MCF 10A (cell line): ENCODE results near the gene LY6G5C. TPM values are rescaled to one million over a fixed set of nuclear protein-coding genes. Genes with fewer than 3 reads are reported as not detected.

Experiments
- BruUV-seq: library from RNA; stranded (reverse); fragments of 400-500 nt; replicated peaks from 2 replicates; lab custom pipeline; 2021; lab: Mats Ljungman, UMichigan
- CTCF ChIA-PET: fragments of 300-600 bp; sonication (Branson Sonifier 250); formaldehyde crosslinking; extraction: SDS; loops from one replicate; lab custom pipeline; 2021; ENCODE audit warnings: antibody characterized with exemption, inconsistent platforms; lab: Yijun Ruan, JAX
- POLR2A ChIA-PET: fragments of 300-600, 350-650 bp; sonication (Branson Sonifier 250); formaldehyde crosslinking; extraction: SDS; loops from one replicate; lab custom pipeline; 2020; ENCODE audit warnings: antibody characterized with exemption, inconsistent platforms; lab: Yijun Ruan, JAX
- DNase-seq: peaks from one replicate; pipeline ENCODE4 v3.0.0-alpha.2; 2018; ENCODE audit not compliant: unreplicated experiment
- H3K27ac Mint-ChIP-seq: one replicate; pipeline ENCODE4 v1.8.0; 2022; ENCODE audit warnings: mild to moderate bottlenecking, low read depth, mixed read lengths; ENCODE audit not compliant: unreplicated experiment
- H3K27me3 Mint-ChIP-seq: one replicate; pipeline ENCODE4 v1.8.0; 2022; ENCODE audit warnings: mixed read lengths; ENCODE audit not compliant: insufficient read depth, unreplicated experiment
- H3K36me3 Mint-ChIP-seq: one replicate; pipeline ENCODE4 v1.8.0; 2022; ENCODE audit warnings: mild to moderate bottlenecking, moderate library complexity, mixed read lengths; ENCODE audit not compliant: insufficient read depth, unreplicated experiment
- H3K4me1 Mint-ChIP-seq: one replicate; pipeline ENCODE4 v1.8.0; 2022; ENCODE audit warnings: mixed read lengths; ENCODE audit not compliant: insufficient read depth, unreplicated experiment
- H3K4me3 Mint-ChIP-seq: one replicate; pipeline ENCODE4 v1.8.0; 2022; ENCODE audit warnings: mild to moderate bottlenecking, moderate library complexity, mixed read lengths; ENCODE audit not compliant: unreplicated experiment
- H3K9me3 Mint-ChIP-seq: one replicate; pipeline ENCODE4 v1.8.0; 2022; ENCODE audit warnings: mixed read lengths; ENCODE audit not compliant: unreplicated experiment
- CTCF ChIP-seq: fragments of 200-600 bp; IDR thresholded peaks from one replicate; pipeline ENCODE4 v1.8.0; 2022; ENCODE audit warnings: antibody characterized with exemption, mild to moderate bottlenecking; ENCODE audit not compliant: unreplicated experiment
- intact Hi-C: fragments of 100-400 bp; cut with micrococcal nuclease; formaldehyde crosslinking; loops from 2 replicates; pipeline ENCODE4 v1.14.1; 2022
- total RNA-seq: library from RNA; stranded (reverse); gene quantifications from 2 replicates; pipeline ENCODE4 v1.2.3, GENCODE V29; 2022

The LY6G5C gene
- total RNA-seq, 1 experiment from 2014 or later: 1.4 TPM

GRCh38 chr6:31658983-31659648, 21.8 kb downstream of the LY6G5C start:
- peaks cover 48% of the 10 kb centered on the region for H3K4me1 Mint-ChIP-seq
- peaks cover 54% of the 10 kb centered on the region for H3K36me3 Mint-ChIP-seq
- intact Hi-C loops: no loop called here
- TF ChIP-seq CTCF: no peak
- ChIA-PET CTCF (interaction anchor here (1.0 kb wide), 1 partner anchor 113 kb away, joined by 4 read pairs; the partner anchor contains the start of gene ATP6V1G2), POLR2A (interaction anchor here (0.7 to 2.8 kb wide), 5 partner anchors 37 to 178 kb away, joined by 3 to 21 read pairs (median 8); partner anchors contain the start of genes DDX39B and PRRC2A)
- no peak for DNase-seq
- no peaks in the 10 kb centered on the region for H3K27me3 Mint-ChIP-seq
- no peaks in the 10 kb centered on the region for H3K9me3 Mint-ChIP-seq
- BruUV-seq: no TSS peak
- H3K27ac Mint-ChIP-seq: no peak overlapping the region
- H3K4me3 Mint-ChIP-seq: peak overlapping the region; percentile 89

- no peak for DNase-seq
- H3K4me3 Mint-ChIP-seq: peak overlapping the region; percentile 89
- intact Hi-C loops: no loop called here
- H3K9me3 Mint-ChIP-seq: no peaks in the 10 kb centered on the region
- H3K27me3 Mint-ChIP-seq: no peaks in the 10 kb centered on the region
- peaks cover 39% of the 10 kb centered on the region for H3K4me1 Mint-ChIP-seq
- CTCF ChIA-PET: interaction anchor here (1.0 kb wide), 1 partner anchor 132 kb away, joined by 4 read pairs; no protein-coding TSS in a partner anchor
- no peak for TF ChIP-seq CTCF
- POLR2A ChIA-PET: interaction anchor here (0.6 to 1.1 kb wide), 5 partner anchors 45 to 1655 kb away, joined by 3 to 6 read pairs (median 3); partner anchors contain the start of genes ABHD16A, HSPA1A and HSPA1L
- no peak overlapping the region for H3K27ac Mint-ChIP-seq
- peaks cover 46% of the 10 kb centered on the region for H3K36me3 Mint-ChIP-seq
- BruUV-seq: no TSS peak
Measured at GRCh38 chr6:31658158-31658688, 22.6 kb downstream of the LY6G5C start.

- DNase-seq: no peak
- H3K4me1 Mint-ChIP-seq: peaks cover 39% of the 10 kb centered on the region
- POLR2A ChIA-PET: interaction anchor here (0.6 to 1.1 kb wide), 5 partner anchors 46 to 1655 kb away, joined by 3 to 6 read pairs (median 3); partner anchors contain the start of genes ABHD16A, HSPA1A and HSPA1L
Measured at GRCh38 chr6:31657406-31658157, 23.3 kb downstream of the LY6G5C start.

More at GRCh38 chr6:31657406-31658157, 23.3 kb downstream of the LY6G5C start:
- CTCF ChIA-PET: interaction anchor here (0.7 to 1.0 kb wide), 2 partner anchors 133 to 139 kb away, joined by 3 to 4 read pairs; no protein-coding TSS in a partner anchor
- Mint-ChIP-seq H3K27ac (no peak overlapping the region), H3K36me3 (peaks cover 40% of the 10 kb centered on the region), H3K9me3 (no peaks in the 10 kb centered on the region), H3K4me3 (no peak overlapping the region), H3K27me3 (no peaks in the 10 kb centered on the region)
- intact Hi-C loops: no loop called here
- no TSS peak for BruUV-seq
- no peak for TF ChIP-seq CTCF
